Gastroesophageal sphincter (tissue), 4 donors: ENCODE data around the gene DNAH9. TPM values are rescaled to one million over a fixed set of nuclear protein-coding genes. Genes with fewer than 3 reads are reported as not detected.
"Not testable (repeated sequence)": the region's sequence is repeated elsewhere in the genome, so short reads cannot be mapped to it uniquely, and the experiment has no call there.

ENCODE experiments used
- ATAC-seq: fragments of 150-250 bp; one replicate; pipeline ENCODE4 v1.9.1; 2016; ENCODE audit warnings: mild to moderate bottlenecking, moderate library complexity
- H3K27ac ChIP-seq, 4 donors: fragments of 200-600 bp; sonication (generic) in 3 of 4; 1 replicate in 3 of 4; 2 replicates in 1 of 4; pipeline ENCODE4 v1.5.1; 2016 to 2019
- H3K27me3 ChIP-seq: fragments of 200-600 bp; sonication (generic); one replicate; pipeline ENCODE4 v1.5.1; 2019
- H3K36me3 ChIP-seq, 2 donors: fragments of 200-600 bp; sonication (generic); one replicate each; pipeline ENCODE4 v1.5.1; 2019; ENCODE audit warnings: control low read depth in 1 of 2
- H3K4me1 ChIP-seq, 3 donors: fragments of 200-600 bp; sonication (generic); 1 replicate in 2 of 3; 2 replicates in 1 of 3; pipeline ENCODE4 v1.5.1; 2016 to 2019; ENCODE audit warnings: control low read depth in 2 of 3
- H3K4me3 ChIP-seq, 2 donors: fragments of 200-600 bp; sonication (generic); one replicate each; pipeline ENCODE4 v1.5.1; 2019; ENCODE audit warnings: mild to moderate bottlenecking in 1 of 2, moderate library complexity in 1 of 2
- H3K9me3 ChIP-seq, 3 donors: fragments of 200-600 bp; sonication (generic); one replicate each; pipeline ENCODE4 v1.5.1; 2017 to 2019; ENCODE audit warnings: control low read depth in 2 of 3
- EP300 ChIP-seq: sonication (generic); formaldehyde crosslinking; IDR thresholded peaks from one replicate; pipeline ENCODE4 v1.6.1; 2017; ENCODE audit warnings: antibody characterized with exemption, mild to moderate bottlenecking
- POLR2A ChIP-seq, 2 donors: fragments of 450-650 bp; IDR thresholded peaks; one replicate each; pipeline ENCODE4 v1.6.1; 2017; ENCODE audit warnings: antibody characterized with exemption in 2 of 2, mild to moderate bottlenecking in 2 of 2, moderate library complexity in 1 of 2
- POLR2AphosphoS5 ChIP-seq: sonication (generic); formaldehyde crosslinking; IDR thresholded peaks from one replicate; pipeline ENCODE4 v1.6.1; 2017; ENCODE audit warnings: antibody characterized with exemption
- WGBS, 2 donors: methylation state at CpG; one replicate each; pipeline ENCODE4 v1.1.5; 2018; ENCODE audit warnings: low coverage in 1 of 2; 5-methylcytosine and 5-hydroxymethylcytosine counted together
- total RNA-seq, 4 donors: library from RNA; depleted of rRNA; stranded (reverse); fragments of >200 nt; gene quantifications; one replicate each; pipeline ENCODE4 v1.1.0, GENCODE V29; 2016
- TF ChIP-seq, protein P1 (sequence below), 4 experiments: fragments of 200-600 bp in 2 of 4; fragments of 450-650 bp in 2 of 4; sonication (generic) in 1 of 4; IDR thresholded peaks; one replicate each; pipeline ENCODE4 v1.5.1; 2017 to 2019; ENCODE audit warnings: antibody characterized with exemption in 4 of 4, mild to moderate bottlenecking in 2 of 4, moderate library complexity in 2 of 4

Gene DNAH9
- total RNA-seq, 4 donors from 2014 or later, result 0.12 to 0.15 (median 0.13) TPM; not detected in 1

- Histone ChIP-seq H3K27me3 (no peaks in the 10 kb centered on the region), H3K27ac (no peak overlapping the region), H3K4me1 (peaks cover 0 to 2% (median 0%) of the 10 kb centered on the region in 3 donors), H3K9me3 (peaks cover 0 to 27% (median 0%) of the 10 kb centered on the region in 3 donors), H3K36me3 (no peaks in the 10 kb centered on the region), H3K4me3 (no peak overlapping the region)
- TF ChIP-seq EP300, result no peak
- no peak for TF ChIP-seq POLR2A (IDR thresholded peaks at IDR 0.05)
- TF ChIP-seq, protein P1, sequence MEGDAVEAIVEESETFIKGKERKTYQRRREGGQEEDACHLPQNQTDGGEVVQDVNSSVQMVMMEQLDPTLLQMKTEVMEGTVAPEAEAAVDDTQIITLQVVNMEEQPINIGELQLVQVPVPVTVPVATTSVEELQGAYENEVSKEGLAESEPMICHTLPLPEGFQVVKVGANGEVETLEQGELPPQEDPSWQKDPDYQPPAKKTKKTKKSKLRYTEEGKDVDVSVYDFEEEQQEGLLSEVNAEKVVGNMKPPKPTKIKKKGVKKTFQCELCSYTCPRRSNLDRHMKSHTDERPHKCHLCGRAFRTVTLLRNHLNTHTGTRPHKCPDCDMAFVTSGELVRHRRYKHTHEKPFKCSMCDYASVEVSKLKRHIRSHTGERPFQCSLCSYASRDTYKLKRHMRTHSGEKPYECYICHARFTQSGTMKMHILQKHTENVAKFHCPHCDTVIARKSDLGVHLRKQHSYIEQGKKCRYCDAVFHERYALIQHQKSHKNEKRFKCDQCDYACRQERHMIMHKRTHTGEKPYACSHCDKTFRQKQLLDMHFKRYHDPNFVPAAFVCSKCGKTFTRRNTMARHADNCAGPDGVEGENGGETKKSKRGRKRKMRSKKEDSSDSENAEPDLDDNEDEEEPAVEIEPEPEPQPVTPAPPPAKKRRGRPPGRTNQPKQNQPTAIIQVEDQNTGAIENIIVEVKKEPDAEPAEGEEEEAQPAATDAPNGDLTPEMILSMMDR (IDR thresholded peaks at IDR 0.05), result no peak
- no peak for ATAC-seq
- WGBS, 2 donors, result 100% methylated on average over 2 of the region's 2 CpGs; no CpG with 5 or more reads in 1 of the 2 donors
Measured at GRCh38 chr17:11969565-11969964, 371.3 kb downstream of the DNAH9 start.

- peaks cover 0 to 11% (median 0%) of the 10 kb centered on the region in 3 donors for H3K9me3 ChIP-seq
- not testable (repeated sequence) for H3K27me3 ChIP-seq, ATAC-seq, H3K27ac ChIP-seq, H3K4me3 ChIP-seq, H3K4me1 ChIP-seq
- peaks cover 0 to 11% of the 10 kb centered on the region in 2 donors for H3K36me3 ChIP-seq
- 97 to 100% methylated on average over 8 to 12 of the region's 19 CpGs for WGBS, 2 donors
Measured at GRCh38 chr17:11972741-11973140, 374.5 kb downstream of the DNAH9 start.

GRCh38 chr17:11979795-11980194, 381.5 kb downstream of the DNAH9 start:
- H3K27ac ChIP-seq, result no peak overlapping the region
- no peak for ATAC-seq
- H3K9me3 ChIP-seq, result no peaks in the 10 kb centered on the region
- H3K27me3 ChIP-seq, result no peaks in the 10 kb centered on the region
- H3K4me3 ChIP-seq, result no peak overlapping the region
- H3K4me1 ChIP-seq, result no peaks in the 10 kb centered on the region
- H3K36me3 ChIP-seq, result peaks cover 0 to 54% of the 10 kb centered on the region in 2 donors
- WGBS, 2 donors, result 91 to 92% methylated on average over 3 of the region's 3 CpGs
- no peak for TF ChIP-seq EP300
- no peak for TF ChIP-seq POLR2A (IDR thresholded peaks at IDR 0.05)
- TF ChIP-seq, protein P1 (IDR thresholded peaks at IDR 0.05), result no peak
- TF ChIP-seq POLR2AphosphoS5, result no peak

DNA sequence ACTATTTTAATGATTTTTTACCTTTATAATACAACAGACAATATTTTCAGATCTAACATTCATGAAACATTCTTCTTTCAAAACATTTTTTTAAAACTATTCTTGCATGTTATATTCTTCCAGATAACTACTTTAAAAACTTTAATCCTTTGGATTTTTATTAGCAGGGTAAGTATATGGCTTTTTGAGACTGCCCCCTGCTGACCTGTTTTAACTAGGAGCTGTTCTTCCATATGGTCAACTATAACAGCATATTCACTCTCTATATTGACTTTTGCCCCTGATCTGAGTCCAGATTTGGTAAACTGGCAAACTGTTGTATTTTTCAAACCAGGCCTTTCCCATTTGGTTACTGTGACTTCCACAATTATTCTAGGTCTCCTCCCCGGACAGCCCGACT, 382.5 kb downstream of the DNAH9 start:
- Histone ChIP-seq H3K9me3 (no peaks in the 10 kb centered on the region), H3K4me3 (no peak overlapping the region), H3K27me3 (no peaks in the 10 kb centered on the region), H3K36me3 (peaks cover 0 to 64% of the 10 kb centered on the region in 2 donors), H3K4me1 (no peaks in the 10 kb centered on the region), H3K27ac (no peak overlapping the region)
- TF ChIP-seq, protein P1 (IDR thresholded peaks at IDR 0.05), result no peak
- no peak for TF ChIP-seq EP300
- no peak for TF ChIP-seq POLR2A (IDR thresholded peaks at IDR 0.05)
- no peak for TF ChIP-seq POLR2AphosphoS5
- no peak for ATAC-seq
- WGBS, 2 donors, result 100% methylated on average over 2 of the region's 2 CpGs; no CpG with 5 or more reads in 1 of the 2 donors

GRCh38 chr17:11981862-11982261, 383.6 kb downstream of the DNAH9 start:
- 94 to 100% methylated on average over 4 of the region's 4 CpGs for WGBS, 2 donors
- H3K27me3 ChIP-seq, result no peaks in the 10 kb centered on the region
- no peak overlapping the region for H3K27ac ChIP-seq
- H3K9me3 ChIP-seq, result no peaks in the 10 kb centered on the region
- H3K4me3 ChIP-seq, result no peak overlapping the region
- H3K36me3 ChIP-seq, result peaks cover 0 to 66% of the 10 kb centered on the region in 2 donors
- no peak for ATAC-seq
- TF ChIP-seq, protein P1 (IDR thresholded peaks at IDR 0.05), result no peak
- no peak for TF ChIP-seq POLR2A (IDR thresholded peaks at IDR 0.05)
- no peak for TF ChIP-seq EP300
- no peak for TF ChIP-seq POLR2AphosphoS5
- H3K4me1 ChIP-seq, result peaks cover 0 to 9% (median 2%) of the 10 kb centered on the region in 3 donors
